Head of caudate nucleus (tissue), 42 donors: ENCODE measurements around the gene NKAIN1.
"Not testable (repeated sequence)": the region's sequence is repeated elsewhere in the genome, so short reads cannot be mapped to it uniquely, and the experiment has no call there.

Source experiments
- DNase-seq, 42 donors: peaks; one replicate each; pipeline versions ENCODE4 v3.0.0 to v3.0.0-alpha.2; 2020 to 2021; ENCODE audit warnings: mixed read lengths in 7 of 42
- intact Hi-C: fragments of 100-400 bp; cut with DNase I; formaldehyde crosslinking; loops from one replicate; pipeline ENCODE4 v1.15.0; 2022

NKAIN1 gene

GRCh38 chr1:31201931-31202360, 37.7 kb downstream of the NKAIN1 start:
- intact Hi-C loops = no loop called here

GRCh38 chr1:31199949-31200348, 39.7 kb downstream of the NKAIN1 start:
- no peak for DNase-seq
- intact Hi-C loops = no loop called here

More at GRCh38 chr1:31201931-31202360, 37.7 kb downstream of the NKAIN1 start:
- no peak for DNase-seq

- intact Hi-C loops = no loop called here
Observed at GRCh38 chr1:31199236-31199790, 40.4 kb downstream of the NKAIN1 start.

GRCh38 chr1:31198600-31198999, 41.1 kb downstream of the NKAIN1 start:
- intact Hi-C loops = no loop called here
- DNase-seq = no peak

More at GRCh38 chr1:31199236-31199790, 40.4 kb downstream of the NKAIN1 start:
- no peak for DNase-seq

GRCh38 chr1:31198150-31198549, 41.5 kb downstream of the NKAIN1 start:
- no peak for DNase-seq
- intact Hi-C loops = no loop called here

- DNase-seq = no peak
- intact Hi-C loops = no loop called here
Observed at GRCh38 chr1:31196685-31197084, 43.0 kb downstream of the NKAIN1 start.

- intact Hi-C loops, DNase-seq: not testable (repeated sequence)
Observed at GRCh38 chr1:31195267-31195666, 44.4 kb downstream of the NKAIN1 start.

- intact Hi-C loops = no loop called here
Observed at GRCh38 chr1:31193729-31194128, 46.0 kb downstream of the NKAIN1 start.

GRCh38 chr1:31191281-31191680, 48.4 kb downstream of the NKAIN1 start:
- DNase-seq = no peak
- intact Hi-C loops = no loop called here

More at GRCh38 chr1:31193729-31194128, 46.0 kb downstream of the NKAIN1 start:
- no peak for DNase-seq

- intact Hi-C loops = no loop called here
- DNase-seq = no peak
Observed at GRCh38 chr1:31189696-31190674, 49.7 kb downstream of the NKAIN1 start.

GRCh38 chr1:31183927-31184554, 55.6 kb downstream of the NKAIN1 start:
- intact Hi-C loops = loop anchor here (5.0 kb wide), 3 partner anchors 53 to 238 kb away; partner anchors contain the start of gene NKAIN1
- DNase-seq = peak in 39 of 42 donors; percentile 22 to 85 (median 55)

- intact Hi-C loops = loop anchor here (5.0 kb wide), 3 partner anchors 54 to 239 kb away; partner anchors contain the start of gene NKAIN1
- DNase-seq = no peak
Observed at GRCh38 chr1:31183126-31183525, 56.6 kb downstream of the NKAIN1 start.

- intact Hi-C loops = loop anchor here (5.0 kb wide), 3 partner anchors 55 to 240 kb away; partner anchors contain the start of gene NKAIN1
- DNase-seq = peak; percentile 49 to 92 (median 73)
Observed at GRCh38 chr1:31182352-31182751, 57.3 kb downstream of the NKAIN1 start.

GRCh38 chr1:31181515-31182343, 58.0 kb downstream of the NKAIN1 start:
- peak in 41 of 42 donors; percentile 27 to 86 (median 66) for DNase-seq
- intact Hi-C loops = loop anchor here (5.0 kb wide), 3 partner anchors 56 to 241 kb away; partner anchors contain the start of gene NKAIN1

GRCh38 chr1:31180338-31180737, 59.3 kb downstream of the NKAIN1 start:
- intact Hi-C loops = loop anchor here (5.0 kb wide), 3 partner anchors 57 to 242 kb away; partner anchors contain the start of gene NKAIN1
- DNase-seq = no peak

GRCh38 chr1:31176291-31176690, 63.4 kb downstream of the NKAIN1 start:
- intact Hi-C loops, DNase-seq: not testable (repeated sequence)

- intact Hi-C loops = no loop called here
- no peak for DNase-seq
Observed at GRCh38 chr1:31170486-31170735, 69.3 kb downstream of the NKAIN1 start.

- intact Hi-C loops = loop anchor here (10.0 kb wide), 1 partner anchor 378 kb away; no protein-coding TSS in a partner anchor
- DNase-seq = no peak
Observed at GRCh38 chr1:31166462-31166861, 73.2 kb downstream of the NKAIN1 start.

- no peak for DNase-seq
- intact Hi-C loops = loop anchor here (10.0 kb wide), 1 partner anchor 381 kb away; no protein-coding TSS in a partner anchor
Observed at GRCh38 chr1:31164291-31164690, 75.4 kb downstream of the NKAIN1 start.
